ENCODE data around the gene PTPRU. TPM values are rescaled to one million over a fixed set of nuclear protein-coding genes. Genes with fewer than 3 reads are reported as not detected.

The PTPRU gene
- total RNA-seq, 1 donor from 2014 or later = 15.3 TPM

- H3K4me1 ChIP-seq = peaks cover 5% of the 10 kb centered on the region
- TF ChIP-seq CTCF (IDR thresholded peaks at IDR 0.05; ENCODE audit: borderline replicate concordance) = no peak
- no peaks in the 10 kb centered on the region for H3K36me3 ChIP-seq
- no peaks in the 10 kb centered on the region for H3K9me3 ChIP-seq (replicated peaks)
- intact Hi-C loops (cut with micrococcal nuclease) = no loop called here
- no peak overlapping the region for H3K27ac ChIP-seq (replicated peaks)
- H3K4me3 ChIP-seq = no peak overlapping the region
- DNase-seq = no peak
- H3K27me3 ChIP-seq (ENCODE audit: low read depth) = peaks cover 7% of the 10 kb centered on the region
Observed at GRCh38 chr1:29264773-29265389, 28.6 kb downstream of the PTPRU start.

GRCh38 chr1:29266912-29267311 is 30.6 kb downstream of the PTPRU start:
- no peak for TF ChIP-seq CTCF (IDR thresholded peaks at IDR 0.05; ENCODE audit: borderline replicate concordance)
- Histone ChIP-seq H3K9me3 (replicated peaks) (no peaks in the 10 kb centered on the region), H3K4me1 (peaks cover 14% of the 10 kb centered on the region), H3K27ac (replicated peaks) (no peak overlapping the region), H3K4me3 (no peak overlapping the region), H3K36me3 (no peaks in the 10 kb centered on the region), H3K27me3 (ENCODE audit: low read depth) (no peaks in the 10 kb centered on the region)
- intact Hi-C loops (cut with micrococcal nuclease) = no loop called here
- no peak for DNase-seq

GRCh38 chr1:29267321-29268070 is 31.2 kb downstream of the PTPRU start:
- Histone ChIP-seq H3K27ac (replicated peaks) (no peak overlapping the region), H3K36me3 (no peaks in the 10 kb centered on the region), H3K4me3 (no peak overlapping the region), H3K4me1 (peaks cover 20% of the 10 kb centered on the region), H3K9me3 (replicated peaks) (no peaks in the 10 kb centered on the region), H3K27me3 (ENCODE audit: low read depth) (no peaks in the 10 kb centered on the region)
- DNase-seq = no peak
- intact Hi-C loops (cut with micrococcal nuclease) = no loop called here
- TF ChIP-seq CTCF (IDR thresholded peaks at IDR 0.05; ENCODE audit: borderline replicate concordance) = no peak

- no peak for TF ChIP-seq CTCF (IDR thresholded peaks at IDR 0.05; ENCODE audit: borderline replicate concordance)
- no peak overlapping the region for H3K4me3 ChIP-seq
- no peaks in the 10 kb centered on the region for H3K36me3 ChIP-seq
- no peak overlapping the region for H3K27ac ChIP-seq (replicated peaks)
- DNase-seq = no peak
- intact Hi-C loops (cut with micrococcal nuclease) = no loop called here
- no peaks in the 10 kb centered on the region for H3K9me3 ChIP-seq (replicated peaks)
- H3K27me3 ChIP-seq (ENCODE audit: low read depth) = no peaks in the 10 kb centered on the region
- H3K4me1 ChIP-seq = peaks cover 20% of the 10 kb centered on the region
Observed at GRCh38 chr1:29269382-29269781, 33.1 kb downstream of the PTPRU start.

- Histone ChIP-seq H3K27me3 (ENCODE audit: low read depth) (no peaks in the 10 kb centered on the region), H3K4me1 (peaks cover 20% of the 10 kb centered on the region), H3K9me3 (replicated peaks) (no peaks in the 10 kb centered on the region), H3K27ac (replicated peaks) (peak overlapping the region; percentile 31), H3K36me3 (peaks cover under 1% of the 10 kb centered on the region), H3K4me3 (no peak overlapping the region)
- intact Hi-C loops (cut with micrococcal nuclease) = no loop called here
- TF ChIP-seq CTCF (IDR thresholded peaks at IDR 0.05; ENCODE audit: borderline replicate concordance) = no peak
- no peak for DNase-seq
Observed at GRCh38 chr1:29270929-29271521, 34.7 kb downstream of the PTPRU start.
